Measurements from ENCODE around the gene ST6GALNAC2.

The ST6GALNAC2 gene

DNA sequence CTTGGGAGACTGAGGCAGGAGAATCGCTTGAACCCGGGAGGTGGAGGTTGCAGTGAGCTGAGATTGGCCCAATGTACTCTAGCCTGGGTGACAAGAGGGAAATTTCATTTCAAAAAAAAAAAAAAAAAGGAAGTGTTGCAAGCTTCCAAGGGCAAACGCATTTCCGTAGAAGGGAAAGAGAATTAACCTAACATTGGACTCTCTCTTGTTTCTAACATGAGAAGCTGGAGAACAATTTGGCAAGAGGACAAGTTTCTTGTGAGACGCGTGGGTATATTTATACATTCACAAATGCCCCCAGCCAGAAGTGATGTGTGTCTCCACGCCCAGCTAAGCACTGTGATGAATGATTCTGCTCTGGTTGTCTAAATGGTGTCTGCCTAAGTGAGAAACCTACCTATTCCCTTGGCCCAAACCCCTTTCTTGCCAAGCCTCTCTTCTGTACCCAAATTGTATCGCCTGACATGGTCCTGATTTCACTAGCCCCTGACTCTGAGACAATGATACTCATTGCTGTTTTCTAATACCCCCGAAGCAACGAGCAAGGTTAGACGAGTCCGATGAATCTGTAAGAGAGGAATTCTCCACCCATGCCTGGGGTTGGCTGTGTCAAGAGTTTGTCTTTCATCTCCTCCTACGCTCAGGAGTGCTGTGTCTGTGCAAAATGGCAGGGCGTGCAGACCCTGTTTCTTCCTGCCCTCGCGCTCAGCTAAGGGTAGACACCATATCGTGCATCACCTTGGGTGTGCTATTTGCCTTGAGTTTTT lies 14.2 kb upstream of the ST6GALNAC2 start:
- no peak for DNase-seq

- no peak for DNase-seq
These were observed 12.4 kb upstream of the ST6GALNAC2 start for GRCh38 chr17:76598004-76598439.

GRCh38 chr17:76597156-76598003 lies 11.7 kb upstream of the ST6GALNAC2 start:
- DNase-seq = no peak

DNA sequence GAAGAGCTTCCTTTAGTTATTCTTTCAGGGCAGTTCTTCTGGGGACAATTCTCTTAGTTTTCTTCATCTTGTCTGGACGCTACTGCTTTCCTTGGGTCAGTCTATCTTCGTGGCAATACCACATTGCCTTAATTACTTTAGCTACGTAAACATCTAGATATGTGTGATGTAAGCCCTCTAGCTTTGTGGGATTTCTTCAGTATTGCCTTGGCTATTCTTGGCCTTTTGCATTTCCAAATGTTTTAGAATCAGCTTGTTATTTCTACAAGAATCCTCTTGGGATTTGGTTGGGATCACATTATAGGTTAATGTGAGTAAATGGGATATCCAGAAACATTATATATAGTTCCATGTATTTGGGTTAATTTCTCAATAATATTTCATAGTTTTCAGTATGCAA lies 9.0 kb upstream of the ST6GALNAC2 start:
- DNase-seq = no peak

- no peak for DNase-seq
These were observed 8.3 kb upstream of the ST6GALNAC2 start for GRCh38 chr17:76593959-76594358.

GRCh38 chr17:76593384-76593826 lies 7.7 kb upstream of the ST6GALNAC2 start:
- DNase-seq = no peak

GRCh38 chr17:76588182-76588581 lies 2.5 kb upstream of the ST6GALNAC2 start:
- no peak for DNase-seq

DNA sequence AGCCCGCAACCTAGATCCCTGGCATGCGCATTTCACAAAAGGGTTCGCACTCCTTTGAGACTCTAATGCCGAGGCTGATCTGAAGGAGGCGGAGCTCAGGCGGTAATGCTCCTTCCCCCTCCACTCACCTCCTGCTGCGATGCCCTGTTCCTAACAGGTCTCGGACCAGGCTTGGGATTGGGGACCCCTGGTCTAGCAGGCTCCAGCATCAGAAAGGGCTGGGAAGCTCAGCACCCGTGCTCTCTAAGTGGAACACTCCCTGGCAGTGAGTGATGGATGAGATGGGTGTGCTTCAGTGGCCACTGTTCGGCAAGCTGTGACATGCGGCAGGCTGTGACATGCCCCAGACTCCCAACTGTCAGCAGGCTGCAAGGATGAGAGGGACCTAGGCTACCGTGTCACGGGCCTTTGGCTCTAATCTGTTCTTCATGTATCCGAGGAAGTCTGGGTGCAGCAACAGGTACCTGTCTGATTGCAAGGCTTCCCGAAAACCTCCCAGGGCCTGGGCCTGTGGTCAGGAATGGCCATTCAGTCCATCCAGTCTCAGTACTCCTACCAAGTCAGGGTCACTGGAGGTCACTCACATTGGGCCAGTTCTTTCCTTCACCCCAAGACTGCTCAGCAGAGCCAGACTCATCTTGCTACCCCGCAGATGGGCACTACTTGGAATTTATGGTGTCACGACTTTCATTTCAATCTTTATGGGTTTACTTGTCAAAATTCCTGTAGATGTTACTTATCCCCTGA lies 1.3 kb upstream of the ST6GALNAC2 start:
- DNase-seq = no peak

DNA sequence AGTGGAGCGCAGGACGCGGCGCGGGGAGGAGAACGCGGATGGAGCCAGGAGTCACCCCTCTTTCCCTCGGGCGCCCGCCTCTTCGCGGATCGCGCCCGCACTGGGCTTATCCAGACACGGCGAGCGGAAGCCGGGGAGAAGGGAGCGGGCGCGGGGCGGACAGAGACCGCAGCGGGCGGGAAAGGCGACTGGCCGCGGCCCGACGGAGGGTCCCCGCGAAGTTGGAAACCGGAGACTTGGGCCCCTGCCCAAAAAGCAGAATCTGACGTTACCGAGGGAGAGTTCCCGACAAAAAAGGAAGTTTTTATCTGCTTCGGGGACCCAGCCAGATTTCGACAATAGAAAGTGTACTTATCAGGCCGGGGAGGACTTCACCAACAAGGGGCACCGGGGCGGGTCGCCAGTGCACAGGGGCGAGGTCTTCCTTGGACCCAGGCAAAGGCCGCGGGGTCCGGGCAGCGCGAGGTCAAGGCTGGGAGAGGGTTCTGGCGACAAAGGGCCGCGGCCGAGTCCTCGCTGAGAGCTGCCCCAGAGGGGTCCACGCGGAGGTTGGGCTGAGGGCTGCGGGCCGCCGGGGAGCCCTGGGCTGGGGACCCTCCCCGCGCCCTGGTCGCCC lies 519 bp downstream of the ST6GALNAC2 start:
- peak; percentile 26 for DNase-seq

DNA sequence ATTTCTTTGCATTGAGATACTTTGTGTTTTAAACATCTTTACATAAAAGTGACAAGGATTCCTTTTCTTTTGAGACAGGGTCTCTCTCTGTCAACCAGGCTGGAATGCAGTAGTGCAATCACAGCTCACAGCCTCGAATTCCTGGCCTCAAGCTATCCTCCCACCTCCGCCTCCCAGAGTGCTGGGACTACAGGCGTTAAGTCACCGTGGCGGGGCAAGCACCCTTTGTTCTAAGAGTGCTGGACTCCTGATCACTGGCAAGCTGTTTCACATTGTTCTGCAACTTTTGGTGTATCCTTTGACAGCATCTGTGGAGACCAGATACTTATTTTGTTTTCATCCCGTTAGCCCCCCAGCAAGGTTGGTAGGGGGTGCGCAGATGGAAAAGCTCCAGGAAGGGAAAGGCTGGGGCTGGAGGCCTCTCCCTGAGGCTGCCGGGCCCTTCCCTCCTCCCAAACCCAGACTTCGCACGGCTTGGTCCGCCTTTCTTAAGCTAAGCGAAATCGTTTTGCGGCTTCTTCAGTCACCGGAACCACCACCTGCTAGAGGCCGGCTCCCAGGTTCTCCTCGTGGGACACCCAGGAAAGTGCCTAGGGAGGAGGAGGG lies 1.1 kb downstream of the ST6GALNAC2 start:
- no peak for DNase-seq

GRCh38 chr17:76582660-76583059 lies 3.0 kb downstream of the ST6GALNAC2 start:
- DNase-seq = no peak

- no peak for DNase-seq
These were observed 4.1 kb downstream of the ST6GALNAC2 start for GRCh38 chr17:76581515-76581914.

GRCh38 chr17:76579281-76579680 lies 6.4 kb downstream of the ST6GALNAC2 start:
- DNase-seq = no peak

DNA sequence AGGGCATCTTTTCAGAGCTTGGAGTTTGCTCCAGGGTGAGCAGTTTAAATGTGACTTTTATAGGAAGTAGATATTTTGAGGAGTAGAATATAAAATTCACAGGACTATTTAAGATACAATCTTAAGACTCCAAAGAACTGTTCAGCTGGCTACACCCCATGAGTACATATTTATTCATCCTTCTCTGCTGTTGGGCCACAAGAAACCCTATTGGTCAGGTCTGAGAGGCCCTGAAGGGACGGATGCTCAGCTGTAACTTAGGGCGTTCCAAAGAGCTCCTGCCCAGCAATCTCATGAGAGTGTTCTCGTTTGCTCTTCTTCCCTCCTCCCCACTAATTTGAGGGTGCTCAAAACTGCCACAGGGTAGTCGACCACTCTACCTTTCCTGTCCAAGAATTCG lies 7.3 kb downstream of the ST6GALNAC2 start:
- DNase-seq = no peak

- no peak for DNase-seq
These were observed 7.8 kb downstream of the ST6GALNAC2 start for GRCh38 chr17:76577876-76578275.

DNA sequence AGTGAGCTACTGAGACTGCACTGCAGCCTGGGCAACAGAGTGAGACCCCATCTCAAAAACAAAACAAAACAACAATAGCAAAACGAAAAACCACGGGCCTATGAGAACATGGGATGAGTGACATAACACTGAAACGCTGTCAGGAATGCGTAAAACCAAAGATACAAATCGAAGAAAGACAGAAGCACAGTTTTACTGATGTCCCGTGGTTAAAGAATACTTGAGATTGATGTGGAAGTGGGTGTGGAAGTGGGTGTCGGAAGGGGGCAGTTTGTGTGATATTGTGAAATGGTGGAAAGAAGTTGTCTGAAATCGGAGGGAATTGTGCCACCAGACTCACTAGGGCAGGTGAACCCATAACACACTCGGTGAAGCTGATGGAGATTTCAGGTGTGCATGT lies 9.5 kb downstream of the ST6GALNAC2 start:
- DNase-seq = no peak

- DNase-seq = no peak
These were observed 10.1 kb downstream of the ST6GALNAC2 start for GRCh38 chr17:76575570-76575969.

GRCh38 chr17:76574166-76574565 lies 11.5 kb downstream of the ST6GALNAC2 start:
- DNase-seq = no peak

GRCh38 chr17:76573096-76573495 lies 12.6 kb downstream of the ST6GALNAC2 start:
- no peak for DNase-seq

GRCh38 chr17:76572201-76572910 lies 13.3 kb downstream of the ST6GALNAC2 start:
- DNase-seq = no peak

DNA sequence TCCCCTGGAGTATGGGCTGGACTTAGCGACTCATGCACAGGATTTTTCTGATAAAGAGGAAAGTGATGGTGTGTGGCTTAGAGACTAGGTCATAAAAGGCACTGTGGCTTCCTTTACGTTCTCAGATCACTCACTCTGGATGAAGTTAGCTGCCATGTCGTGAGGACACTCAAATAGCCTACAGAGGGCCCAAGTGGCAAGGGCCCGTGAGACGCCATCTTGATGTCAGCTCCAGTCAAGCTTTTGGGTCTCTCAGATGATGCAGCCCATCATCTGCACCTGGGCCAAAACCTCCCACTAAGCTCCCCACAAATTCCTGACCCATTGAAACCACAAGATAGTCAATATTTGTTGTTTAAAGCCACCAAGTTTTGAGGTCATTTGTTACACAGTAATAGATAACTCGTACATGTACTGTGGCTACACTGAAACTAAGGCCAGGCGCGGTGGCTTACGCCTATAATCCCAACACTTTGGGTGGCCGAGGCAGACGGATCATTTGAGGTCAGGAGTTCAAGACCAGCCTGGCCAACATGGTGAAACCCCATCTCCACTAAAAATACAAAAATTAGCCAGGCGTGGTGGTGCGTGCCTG lies 14.7 kb downstream of the ST6GALNAC2 start:
- no peak for DNase-seq
